SK-N-SH treated with all-trans-retinoic acid at 6 μM for 48 hours (cell line): Measurements from ENCODE around the gene KRT15.

Source experiments
- ARNTL ChIP-seq: fragments of 450-650 bp; formaldehyde crosslinking; IDR thresholded peaks from 2 replicates; pipeline ENCODE4 v1.5.0; 2020; ENCODE audit warnings: low read depth, mild to moderate bottlenecking, moderate library complexity, borderline replicate concordance
- BACH2 ChIP-seq: fragments of 250-450 bp; sonication (Bioruptor Pico); IDR thresholded peaks from 2 replicates; pipeline ENCODE4 v1.9.0; 2021; ENCODE audit warnings: mild to moderate bottlenecking, borderline replicate concordance
- CREB5 ChIP-seq: fragments of 250-450 bp; sonication (Bioruptor Pico); IDR thresholded peaks from 2 replicates; pipeline ENCODE4 v1.5.1; 2020; ENCODE audit warnings: low read depth, mild to moderate bottlenecking, moderate library complexity
- CSRNP3 ChIP-seq: fragments of 250-450 bp; sonication (Bioruptor Pico); IDR thresholded peaks from 2 replicates; pipeline ENCODE4 v1.5.1; 2021; ENCODE audit warnings: mild to moderate bottlenecking, moderate library complexity
- ESRRG ChIP-seq: fragments of 250-450 bp; sonication (Bioruptor Pico); IDR thresholded peaks from 2 replicates; pipeline ENCODE4 v1.6.1; 2021; ENCODE audit warnings: mild to moderate bottlenecking
- PATZ1 ChIP-seq: fragments of 250-450 bp; sonication (Bioruptor Pico); IDR thresholded peaks from 2 replicates; pipeline ENCODE4 v1.8.0; 2020; ENCODE audit warnings: mild to moderate bottlenecking, moderate library complexity, borderline replicate concordance
- RARB ChIP-seq: fragments of 250-450 bp; sonication (Bioruptor Pico); IDR thresholded peaks from 2 replicates; pipeline ENCODE4 v1.8.0; 2021; ENCODE audit warnings: mild to moderate bottlenecking, moderate library complexity
- ZC3H10 ChIP-seq: fragments of 250-450 bp; sonication (Bioruptor Pico); IDR thresholded peaks from 2 replicates; pipeline ENCODE4 v1.5.1; 2021; ENCODE audit warnings: mild to moderate bottlenecking, moderate library complexity
- ZFP3 ChIP-seq: fragments of 250-450 bp; sonication (Bioruptor Pico); IDR thresholded peaks from 2 replicates; pipeline ENCODE4 v1.5.0; 2020; ENCODE audit warnings: mild to moderate bottlenecking, moderate library complexity
- ZNF565 ChIP-seq: fragments of 450-650 bp; formaldehyde crosslinking; conservative IDR thresholded peaks from 2 replicates; pipeline ENCODE4 v1.5.0; 2020; ENCODE audit warnings: low read depth, mild to moderate bottlenecking, moderate library complexity
- ZNF70 ChIP-seq: fragments of 450-650 bp; formaldehyde crosslinking; IDR thresholded peaks from 2 replicates; pipeline ENCODE4 v1.5.0; 2020; ENCODE audit warnings: mild to moderate bottlenecking, moderate library complexity

GRCh38 chr17:41464682-41465081 is 54.0 kb downstream of the KRT15 start:
- TF ChIP-seq BACH2 (CRISPR knock-in tag): no peak
- no peak for TF ChIP-seq CSRNP3
- TF ChIP-seq ZNF70: no peak
- no peak for TF ChIP-seq ARNTL (CRISPR knock-in tag)
- no peak for TF ChIP-seq RARB (CRISPR knock-in tag)
- no peak for TF ChIP-seq PATZ1 (CRISPR knock-in tag)
- no peak for TF ChIP-seq ZC3H10 (CRISPR knock-in tag)
- no peak for TF ChIP-seq CREB5 (CRISPR knock-in tag)
- TF ChIP-seq ZFP3 (CRISPR knock-in tag): no peak
- no peak for TF ChIP-seq ZNF565 (CRISPR knock-in tag)
- no peak for TF ChIP-seq ESRRG (CRISPR knock-in tag)
